Measurements from ENCODE around the gene CYB561D1.

Gene CYB561D1

DNA sequence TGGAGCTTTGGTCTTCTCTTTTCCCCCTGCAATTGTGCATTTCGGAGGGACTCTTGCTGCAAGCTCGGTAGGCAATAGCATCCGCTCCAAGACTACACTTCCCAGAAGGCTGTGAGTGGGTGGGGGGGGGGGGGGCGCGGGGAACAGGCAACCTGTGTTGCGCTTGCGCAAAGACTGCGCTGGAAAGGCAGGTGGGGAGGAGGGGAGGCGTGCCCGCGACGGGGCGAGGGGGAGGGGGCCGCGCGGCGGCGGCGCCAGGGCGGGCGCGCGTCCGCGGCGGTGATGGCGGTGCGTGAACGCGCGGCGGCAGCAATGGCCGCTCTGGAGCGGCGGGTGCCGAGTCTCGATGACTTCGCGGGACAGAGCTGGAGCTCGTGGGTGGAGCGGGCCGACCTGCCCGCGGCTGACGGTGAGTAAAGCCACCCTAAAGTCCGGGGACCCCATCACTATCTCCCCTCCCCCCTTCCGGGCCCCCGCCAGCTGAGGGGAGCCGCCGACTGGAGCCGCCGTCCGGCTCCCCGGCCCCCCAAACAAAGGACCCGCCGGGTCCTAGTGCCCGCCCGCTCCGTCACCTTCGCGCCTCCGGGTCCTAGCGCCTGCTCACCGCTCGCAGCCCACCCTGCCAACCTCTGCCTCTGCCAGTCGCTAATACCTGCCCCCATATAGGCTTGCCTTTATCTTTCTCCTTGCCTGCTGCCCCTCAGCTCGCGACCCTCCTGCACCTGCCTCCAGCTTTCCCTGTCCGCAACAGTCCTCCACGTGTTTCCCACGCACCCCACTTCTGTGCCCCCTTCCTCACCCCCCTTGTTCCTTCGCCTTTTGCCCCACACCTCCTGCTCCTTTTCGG, 10.0 kb upstream of the CYB561D1 start, which contains the start of gene ATXN7L2:
TSS of gene ATXN7L2 (plus strand) at position 234 of the 847 bp plus-strand sequence. CDS start at position 283, 49 bp downstream.
- DNase-seq, result peak; percentile 73
- H3K9me3 ChIP-seq (replicated peaks; ENCODE audit: insufficient read depth, low read length), result no peaks in the 10 kb centered on the region
- no peak within 1 kb of the TSS; the same call in 1 of the 2 replicates for H3K27ac ChIP-seq (ENCODE audit: low read length)
- peak within 1 kb of the TSS; percentile 90 for H3K4me2 ChIP-seq (ENCODE audit: low read depth, low read length)
- no peak for TF ChIP-seq EZH2phosphoT487 (IDR thresholded peaks at IDR 0.05; ENCODE audit: low read length)
- H4K20me1 ChIP-seq (ENCODE audit: insufficient read depth, low read length), result no peaks in the 10 kb centered on the region
- no peaks in the 10 kb centered on the region for H3K36me3 ChIP-seq (replicated peaks; ENCODE audit: insufficient read depth, low read length)
- no peaks in the 10 kb centered on the region; the same call in 1 of the 2 replicates for H3K27me3 ChIP-seq (replicated peaks; ENCODE audit: insufficient read depth, low read length)
- peak within 1 kb of the TSS; percentile 77 for H2AFZ ChIP-seq (ENCODE audit: low read length)
- no peaks in the 10 kb centered on the region for H3F3A ChIP-seq (ENCODE audit: insufficient read depth, low read length)
- H3K79me2 ChIP-seq (ENCODE audit: low read length), result 0 out of 2 replicates have a peak, but pooled peaks cover 4% of the 10 kb centered on the region
- H3K4me3 ChIP-seq (ENCODE audit: low read length), result peak within 1 kb of the TSS; percentile 74
- H3K9ac ChIP-seq (ENCODE audit: low read length), result peak within 1 kb of the TSS; percentile 74
- no peaks in the 10 kb centered on the region for H3K4me1 ChIP-seq (ENCODE audit: low read length)
- H3K9me2 ChIP-seq (replicated peaks; ENCODE audit: insufficient read depth, low read length), result no peaks in the 10 kb centered on the region

GRCh38 chr1:109484519-109484975, 9.3 kb upstream of the CYB561D1 start:
- Histone ChIP-seq H3K4me1 (ENCODE audit: low read length) (no peaks in the 10 kb centered on the region), H3K9me3 (replicated peaks; ENCODE audit: insufficient read depth, low read length) (no peaks in the 10 kb centered on the region), H3K27ac (ENCODE audit: low read length) (no peak overlapping the region), H3K9me2 (replicated peaks; ENCODE audit: insufficient read depth, low read length) (no peaks in the 10 kb centered on the region), H3K27me3 (replicated peaks; ENCODE audit: insufficient read depth, low read length) (no peaks in the 10 kb centered on the region; the same call in 1 of the 2 replicates), H3K4me3 (ENCODE audit: low read length) (peak overlapping the region; percentile 74), H3K79me2 (ENCODE audit: low read length) (0 out of 2 replicates have a peak, but pooled peaks cover 4% of the 10 kb centered on the region), H3K4me2 (ENCODE audit: low read depth, low read length) (peak overlapping the region; percentile 82), H3F3A (ENCODE audit: insufficient read depth, low read length) (no peaks in the 10 kb centered on the region), H2AFZ (ENCODE audit: low read length) (peak overlapping the region; percentile 75), H4K20me1 (ENCODE audit: insufficient read depth, low read length) (no peaks in the 10 kb centered on the region), H3K36me3 (replicated peaks; ENCODE audit: insufficient read depth, low read length) (no peaks in the 10 kb centered on the region), H3K9ac (ENCODE audit: low read length) (peak overlapping the region; percentile 74; the same call in 1 of the 2 replicates)
- DNase-seq, result no peak
- no peak for TF ChIP-seq EZH2phosphoT487 (IDR thresholded peaks at IDR 0.05; ENCODE audit: low read length)
- no peak for TF ChIP-seq CTCF (IDR thresholded peaks at IDR 0.05; ENCODE audit: low read length)
- TF ChIP-seq EZH2 (optimal IDR thresholded peaks at IDR 0.05; ENCODE audit: low read depth, low read length), result no peak

DNA sequence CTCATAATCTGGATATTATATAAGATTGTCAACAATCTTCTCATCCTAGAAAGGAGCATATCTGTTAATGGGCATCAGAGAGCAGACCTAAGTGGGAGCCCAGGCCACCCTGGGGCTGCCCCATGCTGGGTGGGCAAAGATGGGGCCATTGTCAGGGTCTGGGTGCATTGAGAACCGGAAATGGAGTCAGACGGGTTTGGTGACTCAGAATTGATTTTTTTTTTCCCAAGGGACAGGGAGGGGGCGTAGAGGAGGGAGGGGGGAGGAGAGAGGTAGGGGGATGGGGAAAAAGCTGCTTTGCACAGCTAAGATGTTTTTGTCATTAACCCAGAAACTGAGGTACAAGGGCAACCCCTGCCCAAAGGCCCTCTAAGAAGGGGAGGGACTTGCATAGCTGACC, 8.9 kb upstream of the CYB561D1 start:
- Histone ChIP-seq H2AFZ (ENCODE audit: low read length) (no peak overlapping the region), H3K4me2 (ENCODE audit: low read depth, low read length) (peak overlapping the region; percentile 82), H3K9ac (ENCODE audit: low read length) (no peak overlapping the region), H3K27ac (ENCODE audit: low read length) (no peak overlapping the region), H3K36me3 (replicated peaks; ENCODE audit: insufficient read depth, low read length) (no peaks in the 10 kb centered on the region), H3K4me1 (ENCODE audit: low read length) (no peaks in the 10 kb centered on the region), H3K9me3 (replicated peaks; ENCODE audit: insufficient read depth, low read length) (no peaks in the 10 kb centered on the region), H3F3A (ENCODE audit: insufficient read depth, low read length) (no peaks in the 10 kb centered on the region), H3K9me2 (replicated peaks; ENCODE audit: insufficient read depth, low read length) (no peaks in the 10 kb centered on the region), H4K20me1 (ENCODE audit: insufficient read depth, low read length) (no peaks in the 10 kb centered on the region), H3K4me3 (ENCODE audit: low read length) (peak overlapping the region; percentile 74; the same call in 1 of the 2 replicates), H3K79me2 (ENCODE audit: low read length) (0 out of 2 replicates have a peak, but pooled peaks cover 4% of the 10 kb centered on the region), H3K27me3 (replicated peaks; ENCODE audit: insufficient read depth, low read length) (no peaks in the 10 kb centered on the region; the same call in 1 of the 2 replicates)
- no peak for TF ChIP-seq CTCF (IDR thresholded peaks at IDR 0.05; ENCODE audit: low read length)
- TF ChIP-seq EZH2phosphoT487 (IDR thresholded peaks at IDR 0.05; ENCODE audit: low read length), result no peak
- no peak for TF ChIP-seq EZH2 (optimal IDR thresholded peaks at IDR 0.05; ENCODE audit: low read depth, low read length)
- DNase-seq, result no peak
